Effector memory CD8-positive, alpha-beta T cell (primary cell): ENCODE results near the gene ABCB8.
A peak's percentile ranks its signal among the peaks of the same experiment; 100 is the strongest.
"Not testable (repeated sequence)": the region's sequence is repeated elsewhere in the genome, so short reads cannot be mapped to it uniquely, and the experiment has no call there.

Experiments
- ATAC-seq: fragments of 150-1000 bp; cut with Tn5 transposase; replicated peaks from 2 replicates; pipeline ENCODE4 v1.10.0; 2021; ENCODE audit warnings: mild to moderate bottlenecking, moderate library complexity
- DNase-seq, 3 experiments: peaks; one replicate each; pipeline ENCODE4 v3.0.0; 2021
- H3K27ac Mint-ChIP-seq, 2 donors: one replicate each; pipeline ENCODE4 v1.8.0; 2022; ENCODE audit warnings: mild to moderate bottlenecking in 2 of 2, mixed read lengths in 2 of 2, moderate library complexity in 2 of 2
- H3K27me3 Mint-ChIP-seq, 2 donors: one replicate each; pipeline ENCODE4 v1.8.0; 2022; ENCODE audit warnings: mixed read lengths in 2 of 2
- H3K36me3 Mint-ChIP-seq: one replicate; pipeline ENCODE4 v1.8.0; 2022; ENCODE audit warnings: mild to moderate bottlenecking, moderate library complexity, mixed read lengths; ENCODE audit not compliant: insufficient read depth
- H3K4me1 Mint-ChIP-seq, 2 donors: one replicate each; pipeline ENCODE4 v1.8.0; 2022; ENCODE audit warnings: low read depth in 2 of 2, mixed read lengths in 2 of 2
- H3K4me3 Mint-ChIP-seq, 2 donors: one replicate each; pipeline ENCODE4 v1.8.0; 2022; ENCODE audit warnings: mild to moderate bottlenecking in 2 of 2, mixed read lengths in 2 of 2, moderate library complexity in 2 of 2
- H3K9me3 Mint-ChIP-seq, 2 donors: one replicate each; pipeline ENCODE4 v1.8.0; 2022; ENCODE audit warnings: mixed read lengths in 2 of 2

Gene ABCB8

GRCh38 chr7:151035902-151036301 is 7.7 kb downstream of the ABCB8 start:
- H3K4me3 Mint-ChIP-seq: no peak overlapping the region
- H3K36me3 Mint-ChIP-seq: peaks cover 7% of the 10 kb centered on the region
- DNase-seq (no peak), ATAC-seq (no peak)
- H3K9me3 Mint-ChIP-seq: no peaks in the 10 kb centered on the region
- peaks cover 9 to 15% of the 10 kb centered on the region in 2 donors for H3K4me1 Mint-ChIP-seq
- no peaks in the 10 kb centered on the region for H3K27me3 Mint-ChIP-seq
- peak overlapping the region in 1 of 2 donors; percentile 66 for H3K27ac Mint-ChIP-seq

GRCh38 chr7:151038951-151039849 is 10.9 kb downstream of the ABCB8 start:
- no peak overlapping the region for H3K4me3 Mint-ChIP-seq
- peak overlapping the region in 1 of 2 donors; percentile 86 for H3K27ac Mint-ChIP-seq
- H3K36me3 Mint-ChIP-seq: peaks cover 6% of the 10 kb centered on the region
- ATAC-seq (peak; percentile 80), DNase-seq (no peak)
- no peaks in the 10 kb centered on the region for H3K27me3 Mint-ChIP-seq
- H3K4me1 Mint-ChIP-seq: peaks cover 8 to 9% of the 10 kb centered on the region in 2 donors
- H3K9me3 Mint-ChIP-seq: no peaks in the 10 kb centered on the region

- ATAC-seq: no peak
- Mint-ChIP-seq H3K27ac (peak overlapping the region in 1 of 2 donors; percentile 86), H3K4me1 (peaks cover 8 to 9% of the 10 kb centered on the region in 2 donors), H3K27me3 (no peaks in the 10 kb centered on the region), H3K4me3 (no peak overlapping the region), H3K9me3 (no peaks in the 10 kb centered on the region), H3K36me3 (peaks cover 6% of the 10 kb centered on the region)
- no peak for DNase-seq
Measured at GRCh38 chr7:151039850-151040548, 11.7 kb downstream of the ABCB8 start.

GRCh38 chr7:151040616-151041375 is 12.5 kb downstream of the ABCB8 start:
- Mint-ChIP-seq H3K9me3 (no peaks in the 10 kb centered on the region), H3K27ac (no peak overlapping the region), H3K36me3 (peaks cover 6% of the 10 kb centered on the region), H3K4me1 (peaks cover 8 to 9% of the 10 kb centered on the region in 2 donors), H3K4me3 (no peak overlapping the region), H3K27me3 (no peaks in the 10 kb centered on the region)
- DNase-seq (no peak), ATAC-seq (no peak)

DNA sequence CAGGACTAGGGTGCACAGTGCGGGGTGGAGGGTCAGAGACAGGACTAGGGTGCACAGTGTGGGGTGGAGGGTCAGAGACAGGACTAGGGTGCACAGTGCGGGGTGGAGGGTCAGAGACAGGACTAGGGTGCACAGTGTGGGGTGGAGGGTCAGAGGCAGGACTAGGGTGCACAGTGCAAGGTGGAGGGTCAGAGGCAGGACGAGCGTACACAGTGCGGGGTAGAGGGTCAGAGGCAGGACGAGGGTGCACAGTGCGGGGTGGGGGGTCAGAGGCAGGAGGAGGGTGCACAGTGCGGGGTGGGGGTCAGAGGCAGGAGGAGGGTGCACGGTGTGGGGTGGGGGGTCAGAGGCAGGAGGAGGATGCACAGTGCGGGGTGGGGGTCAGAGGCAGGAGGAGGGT is 15.2 kb downstream of the ABCB8 start:
- H3K4me1 Mint-ChIP-seq, H3K9me3 Mint-ChIP-seq, H3K27ac Mint-ChIP-seq, H3K4me3 Mint-ChIP-seq, DNase-seq, ATAC-seq, H3K27me3 Mint-ChIP-seq: not testable (repeated sequence)
- H3K36me3 Mint-ChIP-seq: peaks cover 11% of the 10 kb centered on the region

DNA sequence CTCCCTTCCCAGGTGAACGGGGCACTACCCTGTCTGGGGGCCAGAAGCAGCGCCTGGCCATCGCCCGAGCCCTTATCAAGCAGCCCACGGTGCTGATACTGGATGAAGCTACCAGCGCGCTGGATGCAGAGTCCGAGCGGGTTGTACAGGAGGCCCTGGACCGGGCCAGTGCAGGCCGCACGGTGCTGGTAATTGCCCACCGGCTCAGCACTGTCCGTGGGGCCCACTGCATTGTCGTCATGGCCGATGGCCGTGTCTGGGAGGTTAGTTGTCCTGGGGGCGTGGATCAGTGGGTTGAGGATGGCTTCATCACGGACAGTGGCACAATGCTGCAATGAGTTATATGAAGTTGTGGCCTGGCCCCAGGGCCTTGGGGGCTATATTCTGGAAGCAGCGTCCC is 15.7 kb downstream of the ABCB8 start:
- Mint-ChIP-seq H3K4me3 (no peak overlapping the region), H3K36me3 (peaks cover 11% of the 10 kb centered on the region)

GRCh38 chr7:151045262-151045661 is 17.0 kb downstream of the ABCB8 start:
- no peak for ATAC-seq
- DNase-seq: no peak
- Mint-ChIP-seq H3K4me3 (no peak overlapping the region), H3K36me3 (peaks cover 11% of the 10 kb centered on the region), H3K9me3 (no peaks in the 10 kb centered on the region), H3K4me1 (peaks cover 0 to 2% of the 10 kb centered on the region in 2 donors), H3K27me3 (no peaks in the 10 kb centered on the region), H3K27ac (no peak overlapping the region)

More for the DNA sequence above, 15.7 kb downstream of the ABCB8 start:
- Mint-ChIP-seq H3K27me3 (no peaks in the 10 kb centered on the region), H3K9me3 (no peaks in the 10 kb centered on the region), H3K4me1 (peaks cover 8 to 9% of the 10 kb centered on the region in 2 donors), H3K27ac (no peak overlapping the region)
- DNase-seq (no peak), ATAC-seq (no peak)

DNA sequence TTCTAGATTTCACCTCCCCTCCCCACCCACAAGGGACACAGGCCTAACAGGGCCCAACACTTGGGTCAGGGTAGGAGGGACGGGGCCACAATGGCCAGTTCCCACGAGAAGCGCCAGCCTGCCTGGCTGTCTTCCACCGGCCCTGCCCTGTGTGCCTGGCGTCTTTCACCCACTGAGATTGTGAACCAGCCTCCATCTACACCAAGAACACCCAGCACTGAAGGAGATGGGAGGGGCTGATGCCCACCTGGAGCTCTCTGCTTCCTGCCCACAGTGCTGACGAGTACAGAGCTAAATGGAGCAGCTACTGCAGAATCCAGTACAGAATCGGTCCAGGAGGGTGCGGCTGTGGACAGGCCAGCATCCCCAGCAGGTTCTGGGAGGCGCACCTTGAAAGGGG is 17.7 kb downstream of the ABCB8 start:
- peaks cover 5% of the 10 kb centered on the region for H3K36me3 Mint-ChIP-seq
- ATAC-seq: no peak
- no peaks in the 10 kb centered on the region for H3K9me3 Mint-ChIP-seq
- no peak overlapping the region for H3K27ac Mint-ChIP-seq
- H3K4me3 Mint-ChIP-seq: no peak overlapping the region
- no peak for DNase-seq
- H3K4me1 Mint-ChIP-seq: peaks cover 0 to 2% of the 10 kb centered on the region in 2 donors
- H3K27me3 Mint-ChIP-seq: no peaks in the 10 kb centered on the region

- Mint-ChIP-seq H3K27ac (peak overlapping the region in 1 of 2 donors; percentile 10), H3K9me3 (no peaks in the 10 kb centered on the region)
Measured at GRCh38 chr7:151046603-151047573, 18.6 kb downstream of the ABCB8 start.

GRCh38 chr7:151047976-151048815 is 19.9 kb downstream of the ABCB8 start, which contains the start of gene ASIC3:
Gene ASIC3, plus strand, starts transcription at chr7:151048531. Its CDS starts 355 bp downstream, at chr7:151048886.
- DNase-seq (no peak), ATAC-seq (no peak)
- Mint-ChIP-seq H3K4me1 (peaks cover 0 to 8% of the 10 kb centered on the region in 2 donors), H3K36me3 (peaks cover 5% of the 10 kb centered on the region), H3K27me3 (peaks cover 0 to 16% of the 10 kb centered on the region in 2 donors), H3K27ac (peak within 1 kb of the TSS; percentile 13 to 38), H3K4me3 (no peak within 1 kb of the TSS), H3K9me3 (no peaks in the 10 kb centered on the region)

More at GRCh38 chr7:151046603-151047573, 18.6 kb downstream of the ABCB8 start:
- ATAC-seq (no peak), DNase-seq (no peak)
- Mint-ChIP-seq H3K36me3 (peaks cover 5% of the 10 kb centered on the region), H3K27me3 (peaks cover 0 to 4% of the 10 kb centered on the region in 2 donors), H3K4me1 (peaks cover 0 to 4% of the 10 kb centered on the region in 2 donors), H3K4me3 (no peak overlapping the region)

DNA sequence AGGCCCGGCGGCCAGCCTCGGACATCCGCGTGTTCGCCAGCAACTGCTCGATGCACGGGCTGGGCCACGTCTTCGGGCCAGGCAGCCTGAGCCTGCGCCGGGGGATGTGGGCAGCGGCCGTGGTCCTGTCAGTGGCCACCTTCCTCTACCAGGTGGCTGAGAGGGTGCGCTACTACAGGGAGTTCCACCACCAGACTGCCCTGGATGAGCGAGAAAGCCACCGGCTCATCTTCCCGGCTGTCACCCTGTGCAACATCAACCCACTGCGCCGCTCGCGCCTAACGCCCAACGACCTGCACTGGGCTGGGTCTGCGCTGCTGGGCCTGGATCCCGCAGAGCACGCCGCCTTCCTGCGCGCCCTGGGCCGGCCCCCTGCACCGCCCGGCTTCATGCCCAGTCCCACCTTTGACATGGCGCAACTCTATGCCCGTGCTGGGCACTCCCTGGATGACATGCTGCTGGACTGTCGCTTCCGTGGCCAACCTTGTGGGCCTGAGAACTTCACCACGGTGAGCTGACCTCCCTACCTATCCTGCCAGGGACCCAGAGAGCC is 20.7 kb downstream of the ABCB8 start:
- peaks cover 0 to 8% of the 10 kb centered on the region in 2 donors for H3K4me1 Mint-ChIP-seq
- H3K4me3 Mint-ChIP-seq: no peak overlapping the region
- DNase-seq (no peak), ATAC-seq (no peak)
- no peaks in the 10 kb centered on the region for H3K9me3 Mint-ChIP-seq
- peaks cover 0 to 16% of the 10 kb centered on the region in 2 donors for H3K27me3 Mint-ChIP-seq
- peak overlapping the region in 1 of 2 donors; percentile 38 for H3K27ac Mint-ChIP-seq
- peaks cover 5% of the 10 kb centered on the region for H3K36me3 Mint-ChIP-seq
